Measurements from ENCODE around the gene HYI. TPM values are rescaled to one million over a fixed set of nuclear protein-coding genes. Genes with fewer than 3 reads are reported as not detected.

HYI gene
- total RNA-seq, 1 donor: 27.1 TPM

GRCh38 chr1:43448955-43449707 lies 4.6 kb downstream of the HYI start:
- peaks cover 8% of the 10 kb centered on the region for H3K79me2 ChIP-seq (ENCODE audit: insufficient read depth, low read length)
- TF ChIP-seq CTCF (IDR thresholded peaks at IDR 0.05; ENCODE audit: extremely low read depth, low read depth, low read length): no peak
- H3K4me2 ChIP-seq (ENCODE audit: insufficient read depth, low read length): no peak overlapping the region
- no peaks in the 10 kb centered on the region for H4K20me1 ChIP-seq (ENCODE audit: insufficient read depth, low read length)
- H3K36me3 ChIP-seq (ENCODE audit: insufficient read depth, low read length): peaks cover 74% of the 10 kb centered on the region
- no peaks in the 10 kb centered on the region for H3K27me3 ChIP-seq (ENCODE audit: insufficient read depth, low read length)
- no peak overlapping the region for H2AFZ ChIP-seq (ENCODE audit: low read length)
- H3K27ac ChIP-seq (ENCODE audit: low read depth, low read length): no peak overlapping the region
- H3K4me3 ChIP-seq (ENCODE audit: insufficient read depth, low read length): no peak overlapping the region
- no peak for DNase-seq (ENCODE audit: insufficient read length, low spot score, missing footprints)
- H3K4me1 ChIP-seq (ENCODE audit: insufficient read depth, low read length): peaks cover 8% of the 10 kb centered on the region
- no peaks in the 10 kb centered on the region for H3K9me3 ChIP-seq (ENCODE audit: low read depth, low read length)

- H2AFZ ChIP-seq (ENCODE audit: low read length): no peak overlapping the region
- no peak overlapping the region for H3K4me2 ChIP-seq (ENCODE audit: insufficient read depth, low read length)
- H4K20me1 ChIP-seq (ENCODE audit: insufficient read depth, low read length): no peaks in the 10 kb centered on the region
- H3K4me3 ChIP-seq (ENCODE audit: insufficient read depth, low read length): no peak overlapping the region
- H3K9me3 ChIP-seq (ENCODE audit: low read depth, low read length): no peaks in the 10 kb centered on the region
- H3K79me2 ChIP-seq (ENCODE audit: insufficient read depth, low read length): peaks cover 8% of the 10 kb centered on the region
- H3K27ac ChIP-seq (ENCODE audit: low read depth, low read length): no peak overlapping the region
- no peaks in the 10 kb centered on the region for H3K27me3 ChIP-seq (ENCODE audit: insufficient read depth, low read length)
- DNase-seq (ENCODE audit: insufficient read length, low spot score, missing footprints): no peak
- H3K36me3 ChIP-seq (ENCODE audit: insufficient read depth, low read length): peaks cover 84% of the 10 kb centered on the region
- H3K4me1 ChIP-seq (ENCODE audit: insufficient read depth, low read length): peaks cover 4% of the 10 kb centered on the region
- no peak for TF ChIP-seq CTCF (IDR thresholded peaks at IDR 0.05; ENCODE audit: extremely low read depth, low read depth, low read length)
Measured at GRCh38 chr1:43447891-43448708, 5.6 kb downstream of the HYI start.

DNA sequence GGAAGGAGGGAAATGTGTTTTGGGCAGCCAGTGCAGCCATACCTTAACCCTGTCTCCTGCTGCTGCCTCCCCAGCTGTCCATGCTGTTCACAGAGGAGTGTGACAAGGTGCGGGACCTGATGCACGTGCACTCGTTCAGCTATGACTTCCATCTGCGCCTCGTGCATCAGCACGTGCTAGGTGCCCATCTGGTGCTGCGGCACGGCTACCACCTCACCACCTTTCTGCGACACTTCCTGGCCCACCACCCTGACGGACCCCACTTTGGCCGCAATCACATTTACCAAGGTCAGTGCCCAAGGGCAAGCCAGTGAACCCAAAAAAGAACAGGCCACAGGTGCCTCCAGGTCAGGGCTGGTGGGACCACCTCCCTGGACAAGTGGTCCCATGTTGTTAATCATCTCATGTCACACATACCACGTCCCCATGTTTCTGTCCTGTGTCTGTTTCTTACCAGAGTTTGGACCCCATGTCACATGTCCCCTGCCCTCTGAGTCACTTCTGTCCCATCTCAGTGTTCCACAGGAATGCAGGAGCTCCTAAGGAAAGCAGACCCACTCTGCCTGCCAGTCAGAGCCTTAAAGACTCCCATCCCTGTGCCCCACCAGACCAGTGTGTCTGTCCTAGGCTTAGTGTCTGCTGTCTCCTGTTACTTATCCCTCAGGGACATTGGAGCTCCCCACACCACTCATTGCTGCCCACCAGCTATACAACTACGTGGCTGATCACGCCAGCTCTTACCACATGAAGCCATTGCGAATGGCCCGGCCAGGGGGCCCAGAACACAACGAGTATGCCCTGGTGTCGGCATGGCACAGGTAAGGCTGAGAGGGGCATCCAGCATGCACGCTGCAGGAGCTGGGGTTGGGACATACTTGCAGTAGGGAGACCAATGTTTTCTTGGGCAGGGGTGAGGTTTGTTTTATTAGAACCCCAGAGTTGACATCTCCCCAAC lies 6.6 kb downstream of the HYI start:
- Histone ChIP-seq H3K9me3 (ENCODE audit: low read depth, low read length) (no peaks in the 10 kb centered on the region), H3K4me1 (ENCODE audit: insufficient read depth, low read length) (no peaks in the 10 kb centered on the region), H3K4me3 (ENCODE audit: insufficient read depth, low read length) (no peak overlapping the region), H3K79me2 (ENCODE audit: insufficient read depth, low read length) (peaks cover 5% of the 10 kb centered on the region), H3K36me3 (ENCODE audit: insufficient read depth, low read length) (peaks cover 90% of the 10 kb centered on the region), H3K27ac (ENCODE audit: low read depth, low read length) (no peak overlapping the region), H3K27me3 (ENCODE audit: insufficient read depth, low read length) (no peaks in the 10 kb centered on the region), H2AFZ (ENCODE audit: low read length) (no peak overlapping the region), H4K20me1 (ENCODE audit: insufficient read depth, low read length) (no peaks in the 10 kb centered on the region), H3K4me2 (ENCODE audit: insufficient read depth, low read length) (no peak overlapping the region)
- DNase-seq (ENCODE audit: insufficient read length, low spot score, missing footprints): no peak
- TF ChIP-seq CTCF (IDR thresholded peaks at IDR 0.05; ENCODE audit: extremely low read depth, low read depth, low read length): no peak

Measured in osteoblast (primary cell).